ENCODE results near the gene ROCK2.
"Not testable (repeated sequence)": the region's sequence is repeated elsewhere in the genome, so short reads cannot be mapped to it uniquely, and the experiment has no call there.

The ROCK2 gene

DNA sequence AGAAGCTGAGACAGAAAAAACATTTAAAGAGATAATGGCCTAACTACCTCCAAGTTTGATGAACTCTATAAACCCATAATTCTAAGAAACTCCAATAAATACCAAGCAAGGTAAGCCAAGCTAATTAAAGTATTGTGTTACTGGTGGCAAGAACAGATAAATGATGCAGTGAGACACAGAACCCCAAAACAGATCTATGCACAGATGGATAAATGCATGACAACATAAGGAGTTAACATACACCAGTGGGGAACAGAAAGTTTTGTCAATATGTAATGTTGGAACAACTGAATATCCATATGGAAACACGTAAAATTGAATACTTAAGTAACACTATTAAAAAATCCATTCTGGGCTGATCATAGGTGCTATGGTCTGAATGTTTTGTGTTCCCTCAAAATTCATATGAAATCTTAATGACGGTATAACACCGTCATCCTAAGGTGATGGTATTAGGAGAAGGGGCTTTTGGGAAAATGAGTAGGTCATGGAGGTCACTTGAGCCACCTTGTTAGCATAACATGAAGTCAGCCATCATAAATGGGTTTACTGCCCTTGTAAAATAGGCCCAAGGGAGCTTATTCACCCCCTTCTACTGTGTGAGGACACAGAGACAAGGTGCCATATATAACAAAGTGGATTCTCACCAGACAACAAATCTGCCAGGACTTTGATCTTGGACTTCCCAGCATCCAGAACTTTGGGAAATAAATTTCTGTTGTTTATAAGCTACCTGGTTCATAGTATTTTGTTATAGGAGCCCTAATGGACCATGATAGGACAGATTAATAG, 102.8 kb downstream of the ROCK2 start:
- FAIRE-seq (no peak), DNase-seq (ENCODE audit: insufficient read length, low spot score) (no peak)

- no peak for FAIRE-seq
- no peak for DNase-seq (ENCODE audit: insufficient read length, low spot score)
Measured at GRCh38 chr2:11239666-11240462, 104.6 kb downstream of the ROCK2 start.

DNA sequence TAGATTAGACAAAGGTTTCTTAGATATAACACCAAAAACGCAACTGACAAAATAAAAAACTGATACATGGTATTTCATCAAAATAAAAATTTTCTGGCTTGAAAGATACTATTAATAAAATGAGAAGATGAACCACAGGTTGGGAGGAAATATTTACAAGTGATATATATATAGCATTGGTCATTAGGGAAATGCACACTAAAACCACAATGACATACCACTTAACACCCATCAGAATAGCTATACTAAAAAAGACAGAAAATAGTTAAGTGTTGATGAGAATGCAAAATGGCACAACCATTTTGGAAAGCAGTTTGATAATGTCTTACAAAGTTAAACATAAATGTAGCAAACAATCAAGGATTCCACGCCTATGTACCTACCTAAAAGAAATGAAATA, 105.3 kb downstream of the ROCK2 start:
- DNase-seq (ENCODE audit: insufficient read length, low spot score) (no peak), FAIRE-seq (no peak)

- FAIRE-seq (no peak), DNase-seq (ENCODE audit: insufficient read length, low spot score) (no peak)
Measured at GRCh38 chr2:11237122-11237521, 107.3 kb downstream of the ROCK2 start.

DNA sequence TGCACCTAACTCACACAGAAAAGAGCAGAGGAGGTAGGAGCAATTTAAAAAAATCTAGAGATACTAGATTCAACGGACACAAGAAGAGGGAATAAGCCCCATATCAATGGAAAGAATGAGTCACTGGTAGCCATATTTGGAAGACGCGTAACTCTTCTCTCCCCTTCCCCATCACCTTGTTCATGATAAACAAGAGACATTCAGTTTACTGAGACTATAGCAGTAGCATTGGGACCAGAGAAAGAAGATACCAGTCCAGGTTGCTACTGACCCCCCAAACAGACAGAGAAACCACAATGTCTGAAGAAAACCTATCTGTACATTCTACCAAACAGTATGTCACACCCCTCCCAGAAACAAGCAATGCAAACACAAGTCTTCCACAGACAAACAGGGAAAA, 108.1 kb downstream of the ROCK2 start:
- FAIRE-seq (no peak), DNase-seq (ENCODE audit: insufficient read length, low spot score) (no peak)

DNA sequence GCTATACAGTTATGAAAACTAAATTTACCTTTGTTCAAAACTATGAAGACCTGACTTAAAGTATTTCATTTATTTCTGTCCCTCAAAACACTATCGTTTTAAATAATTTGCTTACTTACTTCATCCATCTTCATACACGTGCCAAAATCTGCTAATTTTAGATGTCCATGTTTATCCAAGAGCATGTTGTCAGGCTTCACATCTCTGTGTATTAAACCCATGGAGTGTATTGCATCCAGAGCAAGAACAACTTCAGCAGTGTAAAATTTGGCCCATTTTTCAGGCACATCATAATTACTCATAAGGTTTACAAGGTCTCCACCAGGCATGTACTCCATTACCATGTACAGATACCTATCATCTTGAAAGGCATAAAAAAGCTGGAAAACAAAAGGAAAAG, 108.9 kb downstream of the ROCK2 start:
- FAIRE-seq (no peak), DNase-seq (ENCODE audit: insufficient read length, low spot score) (no peak)

DNA sequence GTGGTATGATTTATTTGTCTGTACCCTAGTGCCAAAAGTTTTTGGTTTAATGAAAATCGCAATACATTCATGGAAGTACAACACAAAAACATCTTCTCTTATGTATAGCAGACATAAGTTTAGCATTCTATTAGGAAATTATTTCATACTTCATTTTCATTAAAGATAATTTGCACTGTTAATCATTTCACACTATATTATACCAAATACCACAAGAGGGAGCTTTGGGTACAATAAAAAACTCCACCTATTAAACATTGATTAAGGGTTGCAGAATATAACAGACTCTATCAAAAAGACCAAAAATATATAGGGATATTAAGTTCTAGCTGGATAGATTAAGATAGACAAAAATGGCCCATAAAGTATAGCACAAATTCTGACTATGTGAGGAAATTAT, 110.1 kb downstream of the ROCK2 start:
- FAIRE-seq (no peak), DNase-seq (ENCODE audit: insufficient read length, low spot score) (peak; percentile 10)

DNA sequence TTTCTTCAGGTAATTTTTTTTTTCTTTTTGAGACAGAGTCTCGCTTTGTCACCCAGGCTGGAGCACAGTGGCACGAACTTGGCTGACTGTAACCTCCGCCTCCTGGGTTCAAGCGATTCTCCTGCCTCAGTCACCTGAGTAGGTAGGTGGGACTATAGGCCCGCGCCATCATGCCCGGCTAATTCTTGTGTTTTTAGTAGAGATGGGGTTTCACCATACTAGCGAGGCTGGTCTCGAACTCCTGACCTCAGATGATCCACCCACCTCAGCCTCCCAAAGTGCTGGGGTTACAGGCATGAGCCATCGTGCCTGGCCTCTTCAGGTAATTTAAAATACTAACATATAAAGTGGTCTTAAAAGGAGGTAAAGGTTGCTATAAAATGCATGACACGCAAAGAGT, 113.2 kb downstream of the ROCK2 start:
- not testable (repeated sequence) for FAIRE-seq; DNase-seq (ENCODE audit: insufficient read length, low spot score)

DNA sequence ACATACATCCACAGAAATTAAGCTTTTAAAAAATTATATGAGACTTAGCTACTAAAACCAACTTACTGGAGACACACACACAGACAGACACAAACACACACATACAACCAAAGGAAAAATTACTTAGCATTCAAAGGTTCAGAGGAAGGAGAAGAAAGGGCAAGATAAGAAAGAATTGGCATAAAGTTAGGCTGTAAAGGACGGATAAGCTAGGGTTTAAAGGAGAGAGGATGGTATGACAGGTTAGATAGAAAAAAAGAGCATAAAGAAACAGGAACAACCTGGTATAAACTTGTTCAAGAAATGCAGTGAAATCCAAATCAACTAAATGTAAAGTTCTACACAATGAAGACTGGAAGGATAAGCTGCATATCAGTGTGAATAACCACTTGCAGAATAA, 115.7 kb downstream of the ROCK2 start:
- DNase-seq (ENCODE audit: insufficient read length, low spot score) (no peak), FAIRE-seq (no peak)

DNA sequence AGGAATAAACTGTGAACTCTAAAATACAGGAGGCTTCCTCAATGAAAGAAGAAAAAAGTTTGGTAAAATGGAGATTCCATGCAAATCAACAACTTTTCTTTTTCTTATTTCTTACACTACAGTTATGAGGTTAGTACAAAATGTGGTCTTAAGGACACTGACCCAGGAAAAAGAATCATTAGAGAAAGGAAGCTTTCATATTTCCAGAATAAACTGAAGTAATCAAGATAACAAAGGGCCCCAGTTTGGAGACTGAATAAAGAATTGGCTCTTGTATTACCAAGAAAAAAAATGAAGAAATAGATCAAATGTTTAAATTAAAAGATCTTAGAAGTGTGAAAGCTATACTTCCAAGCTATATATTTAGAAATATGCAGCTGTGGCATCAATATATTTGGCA, 116.8 kb downstream of the ROCK2 start:
- FAIRE-seq (no peak), DNase-seq (ENCODE audit: insufficient read length, low spot score) (no peak)

- DNase-seq (ENCODE audit: insufficient read length, low spot score), result no peak
- no peak for FAIRE-seq
Measured at GRCh38 chr2:11224887-11225286, 119.5 kb downstream of the ROCK2 start.

DNA sequence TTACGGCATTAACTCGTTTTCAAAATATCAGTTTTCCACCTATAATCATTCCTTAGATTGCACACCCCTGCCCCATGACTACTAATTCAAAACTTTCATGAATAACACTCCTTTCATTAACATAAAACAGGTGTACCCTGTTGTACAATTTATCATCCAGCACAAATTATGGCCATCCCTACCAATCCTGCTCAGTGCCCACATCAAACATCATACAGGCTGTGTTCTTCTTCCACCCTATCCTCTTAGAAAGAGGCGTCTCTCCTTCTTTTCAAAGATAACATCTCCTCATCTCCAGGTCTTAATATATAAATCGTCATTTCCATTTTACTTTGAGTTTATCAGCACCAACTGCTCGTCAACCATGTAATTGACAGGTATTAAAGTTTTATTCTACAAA, 121.6 kb downstream of the ROCK2 start:
- DNase-seq (ENCODE audit: insufficient read length, low spot score) (no peak), FAIRE-seq (no peak)

GRCh38 chr2:11220445-11220844, 124.0 kb downstream of the ROCK2 start:
- DNase-seq (ENCODE audit: insufficient read length, low spot score) (no peak), FAIRE-seq (no peak)

- FAIRE-seq (no peak), DNase-seq (ENCODE audit: insufficient read length, low spot score) (no peak)
Measured at GRCh38 chr2:11215407-11215806, 129.0 kb downstream of the ROCK2 start.

DNA sequence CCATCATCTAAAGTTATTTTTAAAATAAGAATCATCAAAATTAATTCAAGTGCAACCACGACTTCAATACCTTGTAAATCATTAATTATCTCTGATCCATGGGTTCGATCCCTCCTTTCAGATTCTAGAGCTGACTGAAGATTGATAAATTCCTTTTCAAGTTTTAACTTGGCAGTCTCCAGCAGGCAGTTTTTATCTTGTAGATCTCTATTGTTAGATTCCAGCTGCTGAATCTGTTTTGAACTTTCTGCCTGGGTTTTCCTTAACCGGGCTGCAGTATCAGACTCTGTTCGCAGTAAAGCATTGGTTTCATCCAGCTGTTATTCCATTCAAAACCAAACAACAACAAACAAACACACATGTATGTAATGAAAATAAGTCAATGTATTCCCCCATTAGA, 129.7 kb downstream of the ROCK2 start:
- DNase-seq (ENCODE audit: insufficient read length, low spot score), result no peak
- no peak for FAIRE-seq

GRCh38 chr2:11213975-11214374, 130.5 kb downstream of the ROCK2 start:
- DNase-seq (ENCODE audit: insufficient read length, low spot score), result no peak

GRCh38 chr2:11213090-11213638, 131.3 kb downstream of the ROCK2 start:
- DNase-seq (ENCODE audit: insufficient read length, low spot score) (no peak), FAIRE-seq (peak; percentile 13)

More at GRCh38 chr2:11213975-11214374, 130.5 kb downstream of the ROCK2 start:
- FAIRE-seq, result no peak

- FAIRE-seq (no peak), DNase-seq (ENCODE audit: insufficient read length, low spot score) (no peak)
Measured at GRCh38 chr2:11212645-11213044, 131.8 kb downstream of the ROCK2 start.

DNA sequence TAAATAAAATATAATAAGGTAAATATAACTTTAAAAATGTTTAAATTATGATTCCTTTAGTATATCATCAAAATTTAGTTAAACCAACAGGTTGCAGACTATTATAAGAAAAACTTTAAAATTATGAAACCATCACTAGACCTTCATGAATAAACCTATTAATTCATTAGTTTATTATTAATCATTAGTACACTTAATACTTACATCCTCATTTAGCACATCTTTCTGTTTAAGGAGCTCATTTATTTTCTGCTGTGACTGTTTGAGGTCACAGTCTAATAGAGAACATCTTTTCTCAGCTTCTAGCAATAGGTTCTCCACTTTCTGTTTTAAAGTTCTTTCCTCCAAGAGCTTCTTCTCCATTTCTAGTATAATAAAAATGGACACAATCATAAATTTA, 136.4 kb downstream of the ROCK2 start:
- DNase-seq (ENCODE audit: insufficient read length, low spot score) (no peak), FAIRE-seq (no peak)

DNA sequence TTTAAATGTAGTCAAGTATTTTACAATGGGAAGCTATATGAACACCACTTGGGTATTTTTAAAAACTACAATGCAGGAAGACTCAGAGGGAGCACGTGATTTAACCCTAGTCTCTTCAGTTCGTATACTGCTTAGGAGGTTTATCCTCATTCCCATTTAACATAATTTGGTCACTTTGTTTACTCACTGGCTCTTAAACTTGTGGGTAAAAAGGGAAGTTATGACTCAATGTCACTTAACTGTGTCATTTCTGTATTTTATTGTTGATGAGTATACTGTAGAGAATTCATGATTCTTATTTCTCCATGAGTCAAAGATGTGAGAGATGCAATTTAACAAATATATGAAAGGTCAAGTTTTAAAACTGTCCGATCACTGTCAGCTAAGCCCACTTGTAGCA, 141.0 kb downstream of the ROCK2 start:
- peak; percentile 68 for DNase-seq (ENCODE audit: insufficient read length, low spot score)
- no peak for FAIRE-seq

- DNase-seq (ENCODE audit: insufficient read length, low spot score) (no peak), FAIRE-seq (no peak)
Measured at GRCh38 chr2:11201969-11202368, 142.5 kb downstream of the ROCK2 start.

- FAIRE-seq (no peak), DNase-seq (ENCODE audit: insufficient read length, low spot score) (no peak)
Measured at GRCh38 chr2:11200651-11201050, 143.8 kb downstream of the ROCK2 start.

All from HTR-8/SVneo (cell line).